GM12865 (cell line): ENCODE results near the gene FOXD4L1.
"Not testable (repeated sequence)": the region's sequence is repeated elsewhere in the genome, so short reads cannot be mapped to it uniquely, and the experiment has no call there.

Experiments used
- DNase-seq: peaks from one replicate; pipeline ENCODE4 v3.0.0; 2010; ENCODE audit warnings: low read depth
- H3K4me3 ChIP-seq: 2 replicates; pipeline ENCODE4 v1.5.1; 2011; ENCODE audit warnings: mild to moderate bottlenecking, low read depth, low read length, control low read depth

FOXD4L1 gene

GRCh38 chr2:113498365-113498764, at the start of gene FOXD4L1:
Gene FOXD4L1 (plus strand): TSS chr2:113498665. CDS start chr2:113499257, 592 bp downstream.
- H3K4me3 ChIP-seq, DNase-seq: not testable (repeated sequence)

GRCh38 chr2:113465770-113466169, 32.7 kb upstream of the FOXD4L1 start:
- not testable (repeated sequence) for H3K4me3 ChIP-seq, DNase-seq

GRCh38 chr2:113476688-113477368, 21.6 kb upstream of the FOXD4L1 start:
- not testable (repeated sequence) for DNase-seq, H3K4me3 ChIP-seq

GRCh38 chr2:113496527-113496926, 1.9 kb upstream of the FOXD4L1 start:
- not testable (repeated sequence) for H3K4me3 ChIP-seq, DNase-seq

- H3K4me3 ChIP-seq, DNase-seq: not testable (repeated sequence)
Observed at GRCh38 chr2:113499019-113499885, 787 bp downstream of the FOXD4L1 start.

- not testable (repeated sequence) for H3K4me3 ChIP-seq
Observed at GRCh38 chr2:113499886-113500722, 1.6 kb downstream of the FOXD4L1 start.

GRCh38 chr2:113500723-113501038, 2.2 kb downstream of the FOXD4L1 start:
- DNase-seq, H3K4me3 ChIP-seq: not testable (repeated sequence)

More at GRCh38 chr2:113499886-113500722, 1.6 kb downstream of the FOXD4L1 start:
- not testable (repeated sequence) for DNase-seq

- not testable (repeated sequence) for DNase-seq
- peak overlapping the region; percentile 26; the same call in 1 of the 2 replicates for H3K4me3 ChIP-seq
Observed at GRCh38 chr2:113502216-113503093, 4.0 kb downstream of the FOXD4L1 start.

- peak overlapping the region; percentile 26 for H3K4me3 ChIP-seq
- DNase-seq: peak; percentile 28
Observed at GRCh38 chr2:113503094-113504042, 4.9 kb downstream of the FOXD4L1 start.

GRCh38 chr2:113504081-113504480, 5.6 kb downstream of the FOXD4L1 start:
- not testable (repeated sequence) for DNase-seq, H3K4me3 ChIP-seq

- not testable (repeated sequence) for DNase-seq, H3K4me3 ChIP-seq
Observed at GRCh38 chr2:113507394-113508140, 9.1 kb downstream of the FOXD4L1 start.

GRCh38 chr2:113508187-113508586, 9.7 kb downstream of the FOXD4L1 start:
- H3K4me3 ChIP-seq, DNase-seq: not testable (repeated sequence)

GRCh38 chr2:113510913-113511312, 12.4 kb downstream of the FOXD4L1 start:
- H3K4me3 ChIP-seq, DNase-seq: not testable (repeated sequence)

- not testable (repeated sequence) for DNase-seq, H3K4me3 ChIP-seq
Observed at GRCh38 chr2:113511859-113512258, 13.4 kb downstream of the FOXD4L1 start.

GRCh38 chr2:113515457-113515856, 17.0 kb downstream of the FOXD4L1 start:
- not testable (repeated sequence) for H3K4me3 ChIP-seq, DNase-seq

GRCh38 chr2:113515995-113516394, 17.5 kb downstream of the FOXD4L1 start:
- DNase-seq, H3K4me3 ChIP-seq: not testable (repeated sequence)

- H3K4me3 ChIP-seq: not testable (repeated sequence)
Observed at GRCh38 chr2:113517025-113517424, 18.6 kb downstream of the FOXD4L1 start.

More at GRCh38 chr2:113517025-113517424, 18.6 kb downstream of the FOXD4L1 start:
- DNase-seq: not testable (repeated sequence)
